Upper lobe of left lung (tissue), 4 donors: ENCODE results near the gene ADGRV1.

Experiments used
- CTCF ChIP-seq, 6 experiments: fragments of 450-650 bp in 4 of 6; fragments of 200-600 bp in 2 of 6; sonication (generic) in 2 of 6; IDR thresholded peaks; one replicate each; pipeline ENCODE4 v1.5.1; 2016 to 2019; ENCODE audit warnings: antibody characterized with exemption in 6 of 6
- EP300 ChIP-seq, 4 donors: sonication (generic); formaldehyde crosslinking; IDR thresholded peaks; one replicate each; pipeline ENCODE4 v1.5.1; 2017; ENCODE audit warnings: antibody characterized with exemption in 4 of 4, control low read depth in 2 of 4
- POLR2A ChIP-seq, 4 donors: fragments of 450-650 bp; IDR thresholded peaks; one replicate each; pipeline ENCODE4 v1.5.1; 2016 to 2017; ENCODE audit warnings: antibody characterized with exemption in 4 of 4, mild to moderate bottlenecking in 2 of 4
- POLR2AphosphoS5 ChIP-seq, 2 donors: sonication (generic); formaldehyde crosslinking; IDR thresholded peaks; one replicate each; pipeline ENCODE4 v1.5.1; 2017; ENCODE audit warnings: antibody characterized with exemption in 2 of 2

- TF ChIP-seq CTCF (IDR thresholded peaks at IDR 0.05) (no peak), EP300 (IDR thresholded peaks at IDR 0.05) (no peak), POLR2A (IDR thresholded peaks at IDR 0.05) (no peak), POLR2AphosphoS5 (IDR thresholded peaks at IDR 0.05) (no peak)
These were observed 615.8 kb downstream of the ADGRV1 start for GRCh38 chr5:91174396-91174795.
